ENCODE results near the gene ZNF609. TPM values are rescaled to one million over a fixed set of nuclear protein-coding genes. Genes with fewer than 3 reads are reported as not detected.

ZNF609 gene
- polyA plus RNA-seq, 1 donor = 24.4 TPM

GRCh38 chr15:64536244-64536836, 76.0 kb downstream of the ZNF609 start:
- no CpG with 5 or more reads among the region's 6 CpGs for WGBS (ENCODE audit: insufficient coverage, low lambda C conversion rate)
- Histone ChIP-seq H3K27ac (ENCODE audit: low read length) (peak overlapping the region; percentile 27), H3K27me3 (ENCODE audit: control insufficient read depth, insufficient read depth, low read length) (no peaks in the 10 kb centered on the region), H3K4me1 (ENCODE audit: control insufficient read depth, insufficient read depth, low read length) (peaks cover 7% of the 10 kb centered on the region), H3K9me3 (ENCODE audit: control insufficient read depth, low read depth, low read length) (no peaks in the 10 kb centered on the region), H3K4me3 (ENCODE audit: low read length) (no peak overlapping the region), H3K36me3 (ENCODE audit: control insufficient read depth, insufficient read depth, low read length) (no peaks in the 10 kb centered on the region)
- DNase-seq = peak; percentile 22 to 68

- Histone ChIP-seq H3K4me1 (ENCODE audit: control insufficient read depth, insufficient read depth, low read length) (no peaks in the 10 kb centered on the region), H3K27ac (ENCODE audit: low read length) (no peak overlapping the region), H3K27me3 (ENCODE audit: control insufficient read depth, insufficient read depth, low read length) (no peaks in the 10 kb centered on the region), H3K36me3 (ENCODE audit: control insufficient read depth, insufficient read depth, low read length) (no peaks in the 10 kb centered on the region), H3K4me3 (ENCODE audit: low read length) (no peak overlapping the region), H3K9me3 (ENCODE audit: control insufficient read depth, low read depth, low read length) (no peaks in the 10 kb centered on the region)
- 80% methylated on average over 1 of the region's 1 CpG for WGBS (ENCODE audit: insufficient coverage, low lambda C conversion rate)
- no peak for DNase-seq
These were observed 81.7 kb downstream of the ZNF609 start for GRCh38 chr15:64542091-64542490.

- DNase-seq = no peak
- WGBS (ENCODE audit: insufficient coverage, low lambda C conversion rate) = no CpG with 5 or more reads among the region's 2 CpGs
- no peaks in the 10 kb centered on the region for H3K27me3 ChIP-seq (ENCODE audit: control insufficient read depth, insufficient read depth, low read length)
These were observed 84.1 kb downstream of the ZNF609 start for GRCh38 chr15:64544450-64544849.

GRCh38 chr15:64547275-64547674, 86.9 kb downstream of the ZNF609 start:
- no peak for DNase-seq
- no peaks in the 10 kb centered on the region for H3K36me3 ChIP-seq (ENCODE audit: control insufficient read depth, insufficient read depth, low read length)
- no peaks in the 10 kb centered on the region for H3K27me3 ChIP-seq (ENCODE audit: control insufficient read depth, insufficient read depth, low read length)
- H3K4me3 ChIP-seq (ENCODE audit: low read length) = no peak overlapping the region
- H3K27ac ChIP-seq (ENCODE audit: low read length) = no peak overlapping the region
- H3K4me1 ChIP-seq (ENCODE audit: control insufficient read depth, insufficient read depth, low read length) = no peaks in the 10 kb centered on the region
- no peaks in the 10 kb centered on the region for H3K9me3 ChIP-seq (ENCODE audit: control insufficient read depth, low read depth, low read length)

More at GRCh38 chr15:64544450-64544849, 84.1 kb downstream of the ZNF609 start:
- Histone ChIP-seq H3K4me3 (ENCODE audit: low read length) (no peak overlapping the region), H3K4me1 (ENCODE audit: control insufficient read depth, insufficient read depth, low read length) (no peaks in the 10 kb centered on the region), H3K9me3 (ENCODE audit: control insufficient read depth, low read depth, low read length) (no peaks in the 10 kb centered on the region), H3K27ac (ENCODE audit: low read length) (no peak overlapping the region), H3K36me3 (ENCODE audit: control insufficient read depth, insufficient read depth, low read length) (no peaks in the 10 kb centered on the region)

GRCh38 chr15:64548235-64548634, 87.9 kb downstream of the ZNF609 start:
- no peaks in the 10 kb centered on the region for H3K4me1 ChIP-seq (ENCODE audit: control insufficient read depth, insufficient read depth, low read length)
- H3K9me3 ChIP-seq (ENCODE audit: control insufficient read depth, low read depth, low read length) = no peaks in the 10 kb centered on the region
- H3K27me3 ChIP-seq (ENCODE audit: control insufficient read depth, insufficient read depth, low read length) = no peaks in the 10 kb centered on the region
- no peaks in the 10 kb centered on the region for H3K36me3 ChIP-seq (ENCODE audit: control insufficient read depth, insufficient read depth, low read length)
- H3K4me3 ChIP-seq (ENCODE audit: low read length) = no peak overlapping the region
- DNase-seq = no peak
- H3K27ac ChIP-seq (ENCODE audit: low read length) = no peak overlapping the region
- WGBS (ENCODE audit: insufficient coverage, low lambda C conversion rate) = 100% methylated on average over 2 of the region's 2 CpGs

GRCh38 chr15:64549860-64550259, 89.5 kb downstream of the ZNF609 start:
- no peaks in the 10 kb centered on the region for H3K36me3 ChIP-seq (ENCODE audit: control insufficient read depth, insufficient read depth, low read length)
- H3K27ac ChIP-seq (ENCODE audit: low read length) = no peak overlapping the region
- no peaks in the 10 kb centered on the region for H3K9me3 ChIP-seq (ENCODE audit: control insufficient read depth, low read depth, low read length)
- H3K4me1 ChIP-seq (ENCODE audit: control insufficient read depth, insufficient read depth, low read length) = no peaks in the 10 kb centered on the region
- WGBS (ENCODE audit: insufficient coverage, low lambda C conversion rate) = 100% methylated on average over 1 of the region's 2 CpGs
- DNase-seq = no peak
- no peak overlapping the region for H3K4me3 ChIP-seq (ENCODE audit: low read length)
- H3K27me3 ChIP-seq (ENCODE audit: control insufficient read depth, insufficient read depth, low read length) = no peaks in the 10 kb centered on the region

GRCh38 chr15:64552281-64552948, 92.0 kb downstream of the ZNF609 start:
- DNase-seq = no peak
- Histone ChIP-seq H3K4me3 (ENCODE audit: low read length) (no peak overlapping the region), H3K36me3 (ENCODE audit: control insufficient read depth, insufficient read depth, low read length) (no peaks in the 10 kb centered on the region), H3K27ac (ENCODE audit: low read length) (no peak overlapping the region), H3K27me3 (ENCODE audit: control insufficient read depth, insufficient read depth, low read length) (no peaks in the 10 kb centered on the region), H3K4me1 (ENCODE audit: control insufficient read depth, insufficient read depth, low read length) (no peaks in the 10 kb centered on the region), H3K9me3 (ENCODE audit: control insufficient read depth, low read depth, low read length) (no peaks in the 10 kb centered on the region)
- 80% methylated on average over 1 of the region's 8 CpGs for WGBS (ENCODE audit: insufficient coverage, low lambda C conversion rate)

GRCh38 chr15:64558460-64559179, 98.2 kb downstream of the ZNF609 start:
- Histone ChIP-seq H3K4me3 (ENCODE audit: low read length) (no peak overlapping the region), H3K27ac (ENCODE audit: low read length) (peak overlapping the region; percentile 84), H3K27me3 (ENCODE audit: control insufficient read depth, insufficient read depth, low read length) (no peaks in the 10 kb centered on the region), H3K4me1 (ENCODE audit: control insufficient read depth, insufficient read depth, low read length) (peaks cover 15% of the 10 kb centered on the region), H3K9me3 (ENCODE audit: control insufficient read depth, low read depth, low read length) (no peaks in the 10 kb centered on the region), H3K36me3 (ENCODE audit: control insufficient read depth, insufficient read depth, low read length) (no peaks in the 10 kb centered on the region)
- DNase-seq = peak; percentile 44 to 70

GRCh38 chr15:64559243-64559642, 98.9 kb downstream of the ZNF609 start:
- WGBS (ENCODE audit: insufficient coverage, low lambda C conversion rate) = no CpG with 5 or more reads among the region's 2 CpGs
- Histone ChIP-seq H3K36me3 (ENCODE audit: control insufficient read depth, insufficient read depth, low read length) (no peaks in the 10 kb centered on the region), H3K4me1 (ENCODE audit: control insufficient read depth, insufficient read depth, low read length) (peaks cover 15% of the 10 kb centered on the region), H3K27me3 (ENCODE audit: control insufficient read depth, insufficient read depth, low read length) (no peaks in the 10 kb centered on the region), H3K9me3 (ENCODE audit: control insufficient read depth, low read depth, low read length) (no peaks in the 10 kb centered on the region), H3K27ac (ENCODE audit: low read length) (peak overlapping the region; percentile 84), H3K4me3 (ENCODE audit: low read length) (no peak overlapping the region)
- no peak for DNase-seq

GRCh38 chr15:64560501-64560900, 100.1 kb downstream of the ZNF609 start:
- Histone ChIP-seq H3K4me3 (ENCODE audit: low read length) (no peak overlapping the region), H3K27me3 (ENCODE audit: control insufficient read depth, insufficient read depth, low read length) (no peaks in the 10 kb centered on the region), H3K4me1 (ENCODE audit: control insufficient read depth, insufficient read depth, low read length) (peaks cover 15% of the 10 kb centered on the region), H3K36me3 (ENCODE audit: control insufficient read depth, insufficient read depth, low read length) (no peaks in the 10 kb centered on the region), H3K9me3 (ENCODE audit: control insufficient read depth, low read depth, low read length) (no peaks in the 10 kb centered on the region), H3K27ac (ENCODE audit: low read length) (peak overlapping the region; percentile 0)
- DNase-seq = no peak
- WGBS (ENCODE audit: insufficient coverage, low lambda C conversion rate) = 57% methylated on average over 1 of the region's 3 CpGs

All from large intestine (tissue), 3 donors.